Measurements from ENCODE around the gene CDK14.

The CDK14 gene

DNA sequence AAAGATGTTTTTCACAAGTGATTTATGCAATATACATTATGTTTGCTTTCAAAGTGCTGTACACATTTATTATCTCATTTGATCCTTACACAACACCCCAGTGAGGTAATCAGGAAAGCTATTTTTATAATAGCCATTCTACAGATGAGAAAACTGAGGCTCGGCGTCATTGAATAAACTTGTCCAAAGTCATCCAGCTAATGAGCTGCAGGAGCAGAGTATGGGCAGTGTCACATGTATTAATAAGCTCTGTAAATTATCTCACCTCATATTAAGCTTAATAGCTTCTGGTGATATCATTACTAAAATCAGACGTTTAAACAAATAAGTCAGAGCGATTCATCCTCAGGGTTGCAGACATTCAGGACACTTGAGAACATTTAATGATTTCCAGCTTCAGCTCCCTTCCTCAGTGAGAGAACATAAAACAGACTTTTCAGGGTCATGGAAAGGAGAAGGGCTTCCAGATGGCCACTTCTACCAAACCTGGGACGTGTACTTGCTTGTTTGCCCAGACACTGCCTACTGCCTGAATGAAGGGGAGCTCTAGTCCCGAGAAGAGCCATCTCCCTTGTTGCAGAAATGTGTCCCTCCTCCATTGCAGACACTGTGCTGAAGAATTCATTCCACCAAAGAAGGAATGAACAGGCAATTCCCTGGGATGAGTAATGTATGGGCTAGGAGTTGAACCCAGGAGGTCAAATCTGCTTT, 647.6 kb downstream of the CDK14 start:
- DNase-seq, result peak; percentile 81

DNA sequence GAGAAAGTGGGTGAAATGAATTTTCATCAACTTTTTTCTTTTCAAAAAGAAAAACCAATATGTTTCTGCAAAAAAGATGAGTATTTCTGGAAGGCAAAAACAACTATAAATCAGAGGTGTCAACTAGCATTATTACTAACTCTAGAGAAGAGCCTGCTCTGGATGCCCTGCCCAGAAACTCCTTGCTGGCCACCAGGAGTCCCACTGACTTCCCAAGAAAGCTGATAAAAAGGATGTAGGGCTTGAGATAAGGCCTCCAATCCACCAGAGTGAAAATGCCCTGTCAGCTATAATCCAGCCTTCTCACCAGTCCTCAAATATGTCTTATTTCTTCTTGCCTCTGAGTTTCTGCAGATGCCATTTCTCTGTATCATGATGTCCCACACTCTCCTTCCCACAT, 651.4 kb downstream of the CDK14 start:
- DNase-seq, result no peak

GRCh38 chr7:91248996-91249395, 652.9 kb downstream of the CDK14 start:
- no peak for DNase-seq

DNA sequence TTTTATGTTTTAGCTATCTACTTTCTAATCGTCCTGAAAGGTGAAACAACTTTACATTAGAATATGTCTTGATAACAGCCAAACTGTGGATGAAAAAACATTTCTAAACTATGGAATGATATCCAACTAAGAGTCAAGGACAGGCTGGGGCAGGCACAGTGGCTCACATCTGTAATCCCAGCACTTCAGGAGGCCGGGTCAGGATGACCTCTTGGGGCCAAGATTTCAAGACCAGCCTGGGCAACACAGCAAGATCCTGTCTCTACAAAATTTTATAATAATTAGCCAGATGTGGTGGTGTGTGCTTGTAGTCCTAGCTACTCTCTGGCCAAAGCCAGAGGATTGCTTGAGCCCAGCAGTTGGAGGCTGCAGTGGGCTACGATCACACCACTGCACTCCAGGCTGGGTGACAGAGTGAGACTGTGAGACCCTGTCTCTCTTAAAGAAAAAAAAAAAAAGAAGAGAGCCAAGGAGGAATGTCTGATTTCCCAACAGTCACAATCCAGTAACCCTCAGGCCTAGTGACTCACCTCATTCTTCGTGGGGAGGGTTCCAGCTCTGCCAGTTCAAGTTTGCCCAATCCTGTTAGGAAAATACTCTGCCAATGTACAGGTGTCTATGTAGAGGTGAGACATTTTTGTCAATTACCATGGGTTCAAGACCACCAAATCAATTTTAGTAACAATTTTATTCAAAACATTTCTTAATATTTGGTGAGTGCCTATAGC, 653.5 kb downstream of the CDK14 start:
- no peak for DNase-seq

DNA sequence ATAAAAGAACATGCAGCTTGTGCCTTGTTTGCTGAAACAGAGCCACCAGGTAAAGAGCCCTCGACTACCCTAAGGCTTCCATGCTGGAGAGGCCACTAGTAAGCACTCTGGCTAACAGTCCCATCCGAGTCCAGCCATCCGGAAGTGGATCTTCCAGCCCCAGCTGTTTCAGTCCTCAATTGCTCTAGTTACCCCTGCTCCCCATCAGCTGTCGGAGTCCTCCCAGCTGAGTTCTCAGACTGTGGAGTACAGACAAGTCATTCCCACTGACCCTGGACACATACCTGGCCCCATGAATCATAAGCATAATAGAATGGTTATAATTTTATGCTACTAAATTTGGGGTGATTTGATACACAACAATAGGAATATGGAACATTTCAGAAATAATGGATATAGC, 654.6 kb downstream of the CDK14 start:
- no peak for DNase-seq

DNA sequence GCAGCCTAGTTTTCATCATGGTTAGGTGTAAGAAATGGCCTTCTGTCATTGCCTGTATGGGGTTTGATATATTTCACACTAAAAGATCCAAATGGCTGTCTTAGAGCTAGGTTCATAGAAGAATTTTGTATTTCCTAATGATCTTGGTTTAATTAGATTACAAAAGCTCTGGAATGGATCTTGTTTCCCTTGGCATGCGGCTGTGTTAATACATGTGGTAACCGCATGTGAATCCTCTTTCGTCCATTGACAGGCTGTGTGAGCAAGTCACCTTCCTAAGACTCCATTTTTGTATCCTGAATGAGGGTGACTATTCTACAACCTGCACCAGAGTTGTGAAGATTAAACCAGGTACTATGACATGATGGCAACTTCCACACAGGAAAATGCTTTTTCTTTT, 655.8 kb downstream of the CDK14 start:
- DNase-seq, result no peak
